Renal pelvis (tissue), 12 donors: ENCODE results near the gene FOXB2. TPM values are rescaled to one million over a fixed set of nuclear protein-coding genes. Genes with fewer than 3 reads are reported as not detected.
"Not testable (repeated sequence)": the region's sequence is repeated elsewhere in the genome, so short reads cannot be mapped to it uniquely, and the experiment has no call there.

Experiments used
- DNase-seq: peaks from one replicate; pipeline ENCODE4 v3.0.0-alpha.2; 2013
- long read RNA-seq, 16 experiments: transcript quantifications; one replicate each; lab custom pipeline, GENCODE V29; 2026
- polyA plus RNA-seq, 3 donors: library from polyadenylated mRNA; unstranded; fragments of 120-200 nt; gene quantifications; one replicate each; pipeline ENCODE4 v1.2.1, GENCODE V29; 2013; ENCODE audit not compliant: insufficient read length in 3 of 3

The FOXB2 gene
- not detected for polyA plus RNA-seq
- long read RNA-seq, donor 1 = 0 reads
- long read RNA-seq, donor 2 = 0 reads
- long read RNA-seq, donor 3 = 0 reads
- long read RNA-seq, donor 4 = 0 reads
- long read RNA-seq, donor 5 = 0 reads
- long read RNA-seq, donor 6 = 0 reads
- long read RNA-seq, donor 7 = 0 reads
- long read RNA-seq, donor 8 = 0 reads
- long read RNA-seq, donor 9 = 0 reads
- long read RNA-seq, donor 10 = 0 reads
- long read RNA-seq, donor 11 = 0 reads
- long read RNA-seq, donor 12 = 0 reads
- long read RNA-seq, donor 13 = 0 reads
- long read RNA-seq, donor 14 = 0 reads
- long read RNA-seq, donor 15 = 0 reads
- long read RNA-seq, donor 16 = 0 reads

GRCh38 chr9:77019236-77019925 is at the start of gene FOXB2:
Gene FOXB2 (plus strand): TSS chr9:77019655. CDS start chr9:77019655, 0 bp downstream.
- no peak for DNase-seq

GRCh38 chr9:76969716-76970115 is 49.7 kb upstream of the FOXB2 start:
- no peak for DNase-seq

GRCh38 chr9:76978831-76979230 is 40.6 kb upstream of the FOXB2 start:
- not testable (repeated sequence) for DNase-seq

GRCh38 chr9:76980566-76980965 is 38.9 kb upstream of the FOXB2 start:
- no peak for DNase-seq

- DNase-seq = no peak
Observed at GRCh38 chr9:76984486-76984885, 35.0 kb upstream of the FOXB2 start.

GRCh38 chr9:76985581-76985980 is 33.9 kb upstream of the FOXB2 start:
- no peak for DNase-seq

GRCh38 chr9:76987594-76988200 is 31.8 kb upstream of the FOXB2 start:
- DNase-seq = peak; percentile 11

GRCh38 chr9:76988941-76989340 is 30.5 kb upstream of the FOXB2 start:
- DNase-seq = no peak

- no peak for DNase-seq
Observed at GRCh38 chr9:76989501-76989900, 30.0 kb upstream of the FOXB2 start.

- DNase-seq = no peak
Observed at GRCh38 chr9:76996700-76997099, 22.8 kb upstream of the FOXB2 start.

- no peak for DNase-seq
Observed at GRCh38 chr9:76999261-76999660, 20.2 kb upstream of the FOXB2 start.

GRCh38 chr9:77000330-77000729 is 19.1 kb upstream of the FOXB2 start:
- DNase-seq = no peak

GRCh38 chr9:77003366-77003765 is 16.1 kb upstream of the FOXB2 start:
- DNase-seq = no peak

- no peak for DNase-seq
Observed at GRCh38 chr9:77005216-77005615, 14.2 kb upstream of the FOXB2 start.

GRCh38 chr9:77010527-77010926 is 8.9 kb upstream of the FOXB2 start:
- DNase-seq = no peak

- DNase-seq = no peak
Observed at GRCh38 chr9:77011973-77012821, 7.3 kb upstream of the FOXB2 start.

- no peak for DNase-seq
Observed at GRCh38 chr9:77013206-77013931, 6.1 kb upstream of the FOXB2 start.

- no peak for DNase-seq
Observed at GRCh38 chr9:77013932-77014596, 5.4 kb upstream of the FOXB2 start.

GRCh38 chr9:77014597-77015263 is 4.7 kb upstream of the FOXB2 start:
- no peak for DNase-seq
